HG03135 (cell line): ENCODE measurements around the gene ESYT1.
"Not testable (repeated sequence)": the region's sequence is repeated elsewhere in the genome, so short reads cannot be mapped to it uniquely, and the experiment has no call there.

ENCODE experiments used
- ATAC-seq: cut with Tn5 transposase; IDR thresholded peaks from one replicate; pipeline ENCODE4 v1.9.1; 2021; ENCODE audit warnings: mild to moderate bottlenecking, moderate library complexity; ENCODE audit not compliant: unreplicated experiment

The ESYT1 gene

DNA sequence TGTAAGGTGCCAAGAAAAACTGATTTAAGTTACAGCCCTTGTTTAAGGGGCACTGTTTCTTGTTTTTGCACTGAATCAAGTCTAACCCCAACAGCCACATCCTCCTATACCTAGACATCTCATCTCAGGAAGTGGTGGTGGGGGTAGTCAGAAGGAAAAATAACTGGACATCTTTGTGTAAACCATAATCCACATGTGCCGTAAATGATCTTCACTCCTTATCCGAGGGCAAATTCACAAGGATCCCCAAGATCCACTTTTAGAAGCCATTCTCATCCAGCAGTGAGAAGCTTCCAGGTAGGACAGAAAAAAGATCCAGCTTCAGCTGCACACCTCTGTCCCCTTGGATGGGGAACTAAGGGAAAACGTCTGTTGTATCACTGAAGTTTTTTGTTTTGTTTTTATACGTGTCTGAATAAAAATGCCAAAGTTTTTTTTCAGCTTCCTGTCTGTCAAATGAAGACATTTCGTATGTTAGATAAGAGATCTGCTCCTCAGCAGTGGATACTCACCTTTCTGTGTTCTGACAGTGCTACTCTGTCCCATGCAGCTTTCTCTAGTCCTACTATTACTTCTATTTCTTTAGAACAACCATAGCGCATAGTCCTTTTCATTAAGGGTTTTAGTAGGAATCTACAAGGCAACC, 24.9 kb upstream of the ESYT1 start:
- no peak for ATAC-seq

DNA sequence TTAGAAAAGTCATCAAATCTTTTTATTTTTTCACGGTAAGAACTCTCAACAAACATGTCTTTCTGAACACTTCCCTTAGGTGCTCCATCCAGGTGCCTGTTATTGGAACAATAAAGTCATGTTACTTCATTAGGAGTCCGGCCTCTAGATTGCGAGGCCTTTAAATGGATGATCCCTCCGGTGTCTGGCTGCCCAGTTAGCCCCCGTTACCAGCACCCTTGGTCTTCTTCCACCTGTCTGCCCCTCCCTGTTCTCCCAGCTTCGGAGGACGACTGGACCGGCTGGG, 24.3 kb upstream of the ESYT1 start:
- no peak for ATAC-seq

GRCh38 chr12:56104109-56104814, 23.8 kb upstream of the ESYT1 start, which contains the start of gene PA2G4:
PA2G4 (plus strand) TSS chr12:56104559; CDS start chr12:56104738, 179 bp downstream.
- peak; percentile 96 for ATAC-seq

DNA sequence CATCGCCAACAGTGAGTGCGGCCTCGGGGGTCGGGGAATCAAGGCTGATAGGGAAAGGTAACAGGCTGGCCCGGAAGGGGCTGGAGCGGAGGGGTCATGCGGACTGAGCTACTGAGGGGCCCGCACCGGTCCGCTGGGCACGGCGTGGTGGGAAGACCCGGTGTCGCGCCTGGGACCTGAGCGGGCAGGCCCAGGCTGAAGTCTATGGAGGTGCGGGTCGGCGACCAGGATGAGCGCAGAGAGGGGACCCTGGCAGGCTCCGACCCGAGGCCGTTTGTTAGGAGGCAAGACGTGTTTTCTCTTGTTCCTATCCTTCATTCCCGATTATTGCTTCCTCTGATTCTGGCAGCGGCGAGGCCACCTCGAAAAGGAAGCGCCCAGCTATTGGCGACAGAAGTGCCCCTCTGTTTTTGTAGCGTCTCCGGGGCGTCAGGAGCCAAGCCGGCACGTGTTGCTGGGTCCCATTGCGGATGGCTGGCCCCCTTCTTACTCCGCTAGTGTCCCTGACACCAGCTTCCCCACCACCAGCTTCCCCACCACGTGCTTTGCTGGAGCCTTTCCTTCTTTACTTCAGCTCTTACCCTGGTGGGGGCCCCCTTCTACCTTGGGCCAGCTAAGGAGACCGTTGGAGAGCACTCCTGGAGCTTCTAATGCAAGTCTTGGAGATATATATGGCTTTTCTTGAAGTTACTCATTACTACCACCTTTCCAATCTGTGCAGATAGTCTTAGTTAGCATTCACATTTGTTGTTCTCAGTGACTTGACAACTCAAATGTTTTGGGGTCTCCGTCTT, 23.1 kb upstream of the ESYT1 start:
- peak; percentile 6 for ATAC-seq

DNA sequence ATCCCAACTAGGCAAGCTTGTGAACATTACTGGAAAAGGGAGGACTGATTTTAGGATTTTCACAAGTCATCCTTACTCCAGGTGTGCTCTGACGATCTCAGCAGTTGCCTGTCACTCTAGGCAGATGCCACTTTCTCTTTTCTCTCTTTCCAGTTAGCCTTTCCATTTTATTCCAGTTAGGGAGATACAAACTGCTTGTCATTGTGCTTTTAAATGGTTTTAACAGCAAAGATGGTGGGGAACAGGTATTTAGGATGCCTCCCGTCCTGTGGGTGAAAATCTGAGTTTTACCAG, 22.5 kb upstream of the ESYT1 start:
- no peak for ATAC-seq

GRCh38 chr12:56107242-56107641, 20.8 kb upstream of the ESYT1 start:
- ATAC-seq = no peak

GRCh38 chr12:56110571-56110970, 17.5 kb upstream of the ESYT1 start:
- no peak for ATAC-seq

DNA sequence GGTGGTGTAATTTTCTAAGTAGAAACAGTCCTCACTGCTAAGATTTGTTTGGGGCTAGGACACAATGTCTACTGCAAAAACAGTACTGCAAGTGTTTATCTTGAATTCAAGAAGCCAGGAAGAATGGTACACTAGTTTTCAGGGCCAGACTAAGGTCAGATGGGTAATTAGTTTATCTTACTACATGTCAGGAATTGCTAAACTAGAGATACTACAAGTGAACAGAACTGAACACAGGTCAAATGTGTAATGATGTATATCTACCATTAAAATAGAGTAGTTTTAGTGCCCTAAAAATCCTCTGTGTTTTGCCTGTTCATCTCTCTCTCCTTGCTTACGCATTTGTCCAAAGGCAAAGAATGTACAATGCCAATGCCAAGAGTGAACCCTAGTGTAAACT, 14.0 kb upstream of the ESYT1 start:
- ATAC-seq = no peak

- no peak for ATAC-seq
Observed at GRCh38 chr12:56115329-56115728, 12.7 kb upstream of the ESYT1 start.

DNA sequence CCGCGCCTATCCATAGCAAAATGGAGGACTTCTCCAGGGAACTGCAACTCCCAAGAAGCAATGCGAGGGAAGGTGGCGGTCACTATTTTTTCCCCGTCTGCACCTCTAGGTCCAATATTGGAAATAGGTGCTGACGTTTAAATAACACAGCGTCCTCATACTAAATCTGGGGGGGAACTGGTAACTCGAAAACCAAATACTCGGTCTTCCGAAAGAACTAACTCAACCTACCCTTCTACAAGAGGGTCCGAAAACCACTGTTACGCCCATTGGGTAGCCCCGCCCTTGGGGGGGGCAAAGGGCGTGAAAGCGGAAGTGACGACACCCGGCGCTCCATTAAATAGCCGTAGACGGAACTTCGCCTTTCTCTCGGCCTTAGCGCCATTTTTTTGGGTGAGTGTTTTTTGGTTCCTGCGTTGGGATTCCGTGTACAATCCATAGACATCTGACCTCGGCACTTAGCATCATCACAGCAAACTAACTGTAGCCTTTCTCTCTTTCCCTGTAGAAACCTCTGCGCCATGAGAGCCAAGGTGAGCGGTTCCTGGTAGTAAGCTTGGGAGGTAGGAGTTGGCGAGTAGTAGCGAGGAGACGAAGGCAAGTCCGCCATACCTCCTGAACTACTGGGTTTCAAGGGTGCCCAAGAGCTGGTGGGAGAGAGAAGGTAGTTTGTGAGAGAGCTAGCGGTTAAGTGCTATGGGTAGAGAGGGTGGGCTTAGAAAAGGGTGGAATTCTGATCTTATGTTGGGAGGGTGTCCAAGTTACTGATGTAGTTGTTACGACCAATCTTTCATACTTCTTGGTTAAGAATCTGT, 11.6 kb upstream of the ESYT1 start, which contains the start of gene RPL41:
Gene RPL41, plus strand, starts transcription at position 367 of the 815 bp plus-strand sequence.
- peak; percentile 36 for ATAC-seq

DNA sequence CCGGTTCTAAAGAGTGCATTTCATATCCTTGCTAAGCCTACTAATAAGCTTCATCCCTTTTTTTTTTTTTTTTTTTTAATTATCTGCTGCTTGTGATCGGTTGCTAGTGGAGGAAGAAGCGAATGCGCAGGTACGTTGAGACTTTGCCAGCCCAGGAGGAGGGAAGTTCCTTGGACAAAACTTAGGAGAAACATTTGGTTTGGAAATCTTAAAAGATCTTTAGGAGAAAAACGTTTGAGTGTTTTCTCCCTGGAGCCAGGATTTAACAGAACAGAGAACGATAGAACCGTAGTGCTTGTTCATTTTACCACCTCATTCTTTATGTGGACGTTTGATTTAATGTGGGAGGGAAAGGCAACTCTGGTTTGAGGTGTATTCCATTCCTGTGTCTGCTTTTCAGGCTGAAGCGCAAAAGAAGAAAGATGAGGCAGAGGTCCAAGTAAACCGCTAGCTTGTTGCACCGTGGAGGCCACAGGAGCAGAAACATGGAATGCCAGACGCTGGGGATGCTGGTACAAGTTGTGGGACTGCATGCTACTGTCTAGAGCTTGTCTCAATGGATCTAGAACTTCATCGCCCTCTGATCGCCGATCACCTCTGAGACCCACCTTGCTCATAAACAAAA, 10.9 kb upstream of the ESYT1 start:
- ATAC-seq = not testable (repeated sequence)

GRCh38 chr12:56117778-56118687, 10.0 kb upstream of the ESYT1 start, which contains the start of gene ZC3H10:
ZC3H10 (plus strand) TSS chr12:56118266; CDS start chr12:56120563, 2,297 bp downstream.
- peak; percentile 83 for ATAC-seq

- peak; percentile 0 for ATAC-seq
Observed at GRCh38 chr12:56118688-56119357, 9.2 kb upstream of the ESYT1 start.

GRCh38 chr12:56119361-56119796, 8.7 kb upstream of the ESYT1 start:
- no peak for ATAC-seq

- ATAC-seq = no peak
Observed at GRCh38 chr12:56120158-56120846, 7.8 kb upstream of the ESYT1 start.

DNA sequence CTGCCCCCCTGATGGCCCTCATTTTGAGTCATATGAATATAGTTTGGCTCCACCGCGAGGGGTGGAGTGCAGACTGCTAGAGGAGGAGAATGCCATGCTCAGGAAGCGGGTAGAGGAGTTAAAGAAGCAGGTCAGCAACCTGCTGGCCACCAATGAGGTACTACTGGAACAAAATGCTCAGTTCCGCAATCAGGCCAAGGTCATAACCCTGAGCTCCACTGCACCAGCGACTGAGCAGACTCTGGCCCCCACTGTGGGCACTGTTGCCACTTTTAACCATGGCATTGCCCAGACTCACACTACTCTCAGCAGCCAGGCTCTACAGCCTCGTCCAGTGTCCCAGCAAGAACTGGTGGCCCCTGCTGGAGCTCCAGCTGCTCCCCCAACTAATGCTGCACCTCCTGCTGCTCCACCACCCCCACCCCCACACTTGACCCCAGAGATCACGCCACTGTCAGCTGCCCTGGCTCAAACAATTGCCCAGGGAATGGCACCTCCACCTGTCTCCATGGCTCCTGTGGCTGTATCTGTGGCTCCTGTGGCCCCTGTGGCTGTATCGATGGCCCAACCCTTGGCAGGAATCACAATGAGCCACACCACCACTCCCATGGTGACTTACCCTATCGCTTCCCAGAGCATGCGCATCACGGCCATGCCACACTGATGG, 6.7 kb upstream of the ESYT1 start:
- no peak for ATAC-seq

- no peak for ATAC-seq
Observed at GRCh38 chr12:56122637-56123036, 5.4 kb upstream of the ESYT1 start.

GRCh38 chr12:56124133-56124532, 3.9 kb upstream of the ESYT1 start:
- no peak for ATAC-seq
